GM19468 (cell line): Measurements from ENCODE around the gene PYROXD2.

Experiments used
- ATAC-seq: cut with Tn5 transposase; IDR thresholded peaks from one replicate; pipeline ENCODE4 v1.9.1; 2021; ENCODE audit warnings: mild to moderate bottlenecking, moderate library complexity, moderate number of reproducible peaks; ENCODE audit not compliant: unreplicated experiment; ENCODE audit errors: extremely low read depth

Gene PYROXD2

DNA sequence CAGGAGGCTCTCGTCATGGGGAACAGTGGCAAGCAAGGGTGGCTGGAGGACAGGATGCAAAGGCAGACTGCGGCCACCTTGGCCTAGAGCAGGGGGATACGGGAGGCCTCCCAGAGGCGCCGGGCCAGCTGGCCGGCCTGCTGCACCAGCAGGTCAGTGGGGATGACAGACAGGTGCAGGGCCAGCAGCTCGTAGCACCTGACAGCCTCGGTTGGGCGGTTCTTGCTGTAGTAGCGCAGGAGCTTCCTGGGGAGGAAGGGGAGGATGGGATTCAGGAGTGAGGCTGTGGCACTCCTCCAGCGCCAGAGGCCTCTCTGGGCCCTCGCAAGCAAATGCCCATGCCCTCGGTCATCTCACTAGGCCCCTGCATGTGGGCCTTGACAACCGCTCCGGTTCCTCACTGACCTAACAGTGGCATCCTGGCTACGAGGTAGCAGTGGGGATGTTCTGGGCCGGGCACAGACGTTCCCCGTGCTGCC lies 2.5 kb upstream of the PYROXD2 start:
- ATAC-seq = no peak

DNA sequence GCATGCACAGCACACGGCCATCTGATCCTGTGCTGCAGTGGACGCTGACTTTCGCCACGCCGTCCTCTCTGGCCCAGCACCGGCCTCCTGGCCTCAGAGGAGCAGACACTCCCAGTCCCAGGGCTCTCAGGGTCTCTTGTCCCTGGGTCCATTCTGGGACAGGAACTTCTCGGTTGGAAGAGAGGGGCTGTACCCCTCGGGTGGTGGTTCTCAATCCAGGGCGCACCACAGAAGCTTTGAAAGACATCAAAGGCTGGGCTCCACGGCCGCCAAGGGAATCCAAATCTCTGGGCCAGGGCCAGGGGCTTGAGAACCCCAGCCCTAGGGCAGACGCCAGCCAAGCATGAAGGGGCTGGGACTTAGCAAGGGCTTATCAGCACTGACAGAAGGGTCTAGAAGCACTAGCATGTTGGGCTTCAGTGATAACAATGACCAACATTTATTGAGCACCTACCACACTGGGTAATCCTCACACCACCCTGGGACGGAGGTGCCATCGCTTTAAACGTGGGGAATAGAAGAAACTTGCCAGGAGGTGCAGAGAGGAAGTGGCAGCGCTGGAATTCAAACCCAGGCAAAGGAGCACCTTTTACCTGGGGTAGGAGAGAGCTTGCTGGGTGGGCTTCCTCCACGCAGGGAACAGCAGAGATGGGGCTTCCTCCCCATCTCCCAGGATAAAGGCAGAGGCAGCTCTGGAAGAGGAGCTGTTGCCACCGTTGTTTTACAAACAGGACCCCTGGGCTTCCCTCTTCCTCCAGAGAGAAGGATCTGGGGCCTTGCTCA lies 1.8 kb upstream of the PYROXD2 start:
- no peak for ATAC-seq

DNA sequence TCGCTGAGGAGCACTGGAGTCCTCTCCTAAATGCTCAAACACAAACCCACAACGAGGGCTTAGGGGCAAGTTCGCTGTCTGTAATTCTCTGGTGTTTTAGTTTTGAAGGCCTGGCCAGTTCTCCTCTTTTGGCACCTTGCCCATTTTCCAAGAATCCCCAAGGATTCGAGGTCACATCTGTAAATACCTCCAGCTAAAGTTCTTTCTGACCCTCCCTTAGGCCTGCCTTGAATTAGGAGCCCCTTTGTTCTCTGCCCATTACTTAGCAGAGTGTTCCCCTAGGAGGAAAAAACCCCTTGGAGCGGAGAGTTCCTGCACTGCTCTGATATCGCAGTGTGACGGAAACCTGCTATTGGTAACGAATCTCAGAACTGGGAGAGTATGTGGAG lies 743 bp upstream of the PYROXD2 start:
- ATAC-seq = no peak

- ATAC-seq = no peak
Measured at GRCh38 chr10:98414578-98414931, 427 bp downstream of the PYROXD2 start.

- ATAC-seq = no peak
Measured at GRCh38 chr10:98411768-98412167, 3.2 kb downstream of the PYROXD2 start.

- ATAC-seq = no peak
Measured at GRCh38 chr10:98411166-98411565, 3.8 kb downstream of the PYROXD2 start.

- ATAC-seq = no peak
Measured at GRCh38 chr10:98410759-98411158, 4.2 kb downstream of the PYROXD2 start.

GRCh38 chr10:98410135-98410743 lies 4.7 kb downstream of the PYROXD2 start:
- no peak for ATAC-seq

DNA sequence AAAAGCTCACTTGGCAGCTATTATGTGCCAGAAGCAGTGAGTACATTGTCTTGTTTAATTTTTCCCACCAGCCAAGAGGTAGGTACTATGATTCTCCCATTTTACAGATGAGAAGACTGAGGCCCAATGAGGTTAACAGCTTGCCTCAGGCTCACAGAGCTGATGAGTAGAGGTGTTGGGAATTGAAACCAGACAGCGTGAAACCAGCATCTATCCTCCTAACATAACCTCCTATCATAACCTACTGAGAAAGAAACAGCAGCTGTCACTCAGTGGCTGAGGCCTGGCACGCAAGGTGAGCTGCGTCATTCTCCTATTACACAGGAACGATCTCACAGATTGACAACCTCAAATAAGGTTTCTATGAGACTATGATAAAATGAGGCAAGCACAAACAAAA lies 6.2 kb downstream of the PYROXD2 start:
- ATAC-seq = no peak

DNA sequence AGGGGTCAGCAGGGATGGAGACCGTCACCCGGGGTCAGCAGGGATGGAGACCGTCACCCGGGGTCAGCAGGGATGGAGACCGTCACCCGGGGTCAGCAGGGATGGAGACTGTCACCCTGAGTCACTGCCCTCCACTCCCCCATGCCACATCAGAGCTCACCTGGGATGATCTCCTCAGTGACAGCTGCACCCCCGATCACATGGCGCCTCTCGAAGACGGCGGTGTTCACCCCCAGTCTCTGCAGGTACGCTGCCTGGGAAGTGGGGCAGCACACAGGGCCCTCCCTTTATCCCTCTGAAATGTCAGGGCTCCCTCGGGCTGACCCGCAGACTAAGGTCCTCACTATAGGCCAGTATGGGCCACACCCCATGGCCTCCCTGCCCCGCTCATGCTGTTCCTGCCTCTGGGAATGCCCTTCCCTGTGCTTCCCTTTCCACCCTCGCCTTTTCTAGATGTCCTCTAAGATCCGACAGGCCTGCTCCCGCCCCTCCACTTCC lies 7.2 kb downstream of the PYROXD2 start:
- ATAC-seq = no peak

- ATAC-seq = no peak
Measured at GRCh38 chr10:98407017-98407743, 7.8 kb downstream of the PYROXD2 start.

DNA sequence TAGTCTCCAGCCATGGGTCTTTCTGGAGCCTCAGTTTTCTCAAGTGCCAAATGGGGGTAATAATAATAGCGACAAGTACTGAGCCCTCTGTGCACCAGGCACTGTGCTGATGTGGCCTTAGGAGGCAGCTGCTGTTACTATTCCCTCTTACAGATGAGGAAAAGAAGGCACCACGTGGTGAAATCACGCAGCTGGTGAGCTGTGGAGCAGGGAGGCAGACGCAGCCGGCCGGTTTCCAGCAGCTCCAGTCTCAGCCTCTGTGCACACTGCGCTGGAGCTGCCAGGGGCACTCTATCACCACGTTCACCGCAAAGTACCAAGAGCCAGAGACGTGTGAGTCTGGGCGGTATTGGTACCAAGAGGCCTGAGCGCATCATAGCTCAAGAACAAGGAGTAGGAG lies 9.6 kb downstream of the PYROXD2 start:
- no peak for ATAC-seq

DNA sequence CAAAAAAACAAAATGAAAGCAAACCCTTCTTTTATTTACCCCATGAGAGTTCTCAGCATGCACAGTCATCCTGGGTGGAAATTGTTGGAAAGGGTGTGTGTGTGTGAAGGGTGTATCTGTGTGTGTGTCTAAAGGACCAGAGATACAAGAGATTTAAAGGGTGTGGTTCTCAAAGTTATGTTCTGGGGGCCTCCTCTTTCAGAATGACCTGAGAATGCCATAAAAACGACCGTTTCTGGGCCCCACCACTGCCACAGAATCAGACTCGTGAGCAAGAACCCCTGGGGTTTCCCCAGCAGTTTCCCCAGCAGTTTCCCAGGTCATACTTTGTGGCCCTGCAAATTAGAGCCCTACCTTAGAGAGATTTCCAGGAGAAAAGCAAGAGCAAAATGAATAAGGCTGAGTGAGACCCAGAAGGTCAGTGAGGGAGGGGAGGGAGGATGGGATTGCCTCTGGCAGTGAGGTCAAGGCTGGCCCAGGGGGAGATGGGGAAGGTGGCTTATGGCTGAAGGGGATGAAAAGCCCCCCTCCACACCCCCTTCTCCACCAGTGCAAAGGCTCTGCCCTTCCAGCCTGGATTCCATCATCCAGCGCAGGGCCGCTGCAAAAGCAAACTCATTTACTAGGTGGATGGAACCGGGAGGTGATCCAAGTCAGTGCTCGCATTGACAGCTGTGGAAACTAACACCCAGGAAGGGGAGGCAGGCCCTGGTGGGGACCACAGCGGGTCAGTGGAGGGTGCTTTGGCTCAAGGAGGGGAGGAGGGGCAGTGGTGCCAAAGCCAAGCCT lies 10.2 kb downstream of the PYROXD2 start:
- ATAC-seq = no peak

DNA sequence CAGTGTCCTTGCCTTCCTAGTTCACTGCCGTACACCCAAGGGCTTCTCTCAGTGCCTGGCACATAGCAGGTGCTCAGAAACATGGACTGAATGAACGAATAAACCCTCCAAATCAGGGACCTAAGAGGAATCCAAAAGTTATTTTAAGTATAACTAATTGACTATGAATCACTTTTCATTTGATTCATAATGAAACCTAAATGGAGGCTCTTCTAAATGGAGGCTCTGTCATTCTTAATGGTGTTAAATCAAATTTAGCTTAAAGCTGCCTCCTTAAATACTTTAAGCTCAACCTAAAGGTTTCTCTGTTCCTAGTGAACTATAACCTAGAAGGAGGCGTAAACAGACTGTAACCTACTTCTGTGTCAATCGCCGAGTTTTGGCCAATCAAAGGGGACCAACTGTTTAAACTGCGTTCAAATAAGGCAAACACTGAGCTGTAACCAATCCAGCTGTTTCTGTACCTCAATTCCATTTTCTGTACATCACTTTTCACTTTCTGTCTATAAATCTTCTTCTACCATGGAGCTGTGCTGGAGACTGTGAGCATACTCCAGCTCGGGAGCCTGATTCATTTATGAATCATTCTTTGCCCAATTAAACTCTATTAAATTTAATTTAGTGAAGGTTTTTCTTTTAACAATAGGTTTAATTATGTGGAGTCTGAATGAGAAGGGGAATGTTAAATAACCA lies 11.0 kb downstream of the PYROXD2 start:
- ATAC-seq = no peak

DNA sequence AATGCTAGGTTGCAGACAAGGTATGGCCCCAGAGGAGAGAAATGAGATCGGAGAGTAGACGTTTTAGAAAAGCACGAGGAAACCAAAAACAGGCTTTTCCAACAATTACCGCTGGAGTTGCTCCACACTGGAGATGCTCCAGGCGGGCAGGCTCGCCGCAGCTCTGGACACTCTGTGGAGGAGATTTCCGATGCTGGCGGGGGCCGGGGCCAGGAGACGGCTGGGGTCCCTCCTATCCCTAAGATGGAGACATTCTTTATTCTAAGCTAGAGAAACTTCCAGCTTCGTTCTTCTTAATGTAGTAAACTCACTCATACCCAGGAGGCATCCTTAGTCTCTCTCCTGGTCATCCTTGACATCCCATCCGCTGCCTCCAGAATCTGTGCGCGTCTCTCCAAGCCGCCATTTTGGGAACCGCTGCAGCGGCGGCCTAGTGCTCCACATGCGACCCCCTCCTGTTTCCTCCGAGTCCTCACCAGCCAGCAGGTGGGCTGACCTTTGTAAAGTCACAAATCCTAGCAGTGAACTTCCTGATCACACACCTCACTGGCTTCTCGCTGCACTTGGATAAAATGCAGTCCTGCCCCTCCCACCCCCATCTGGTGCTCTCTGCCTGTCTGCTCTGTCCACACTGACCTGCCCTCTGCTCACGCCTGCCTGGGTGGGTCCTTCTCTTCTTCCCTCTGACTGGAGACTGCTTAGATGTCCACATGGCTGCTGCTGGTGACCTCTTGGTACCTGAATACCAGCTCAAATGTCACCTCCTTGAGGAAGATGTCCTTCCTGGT lies 11.9 kb downstream of the PYROXD2 start:
- ATAC-seq = no peak

- no peak for ATAC-seq
Measured at GRCh38 chr10:98402478-98402877, 12.5 kb downstream of the PYROXD2 start.

DNA sequence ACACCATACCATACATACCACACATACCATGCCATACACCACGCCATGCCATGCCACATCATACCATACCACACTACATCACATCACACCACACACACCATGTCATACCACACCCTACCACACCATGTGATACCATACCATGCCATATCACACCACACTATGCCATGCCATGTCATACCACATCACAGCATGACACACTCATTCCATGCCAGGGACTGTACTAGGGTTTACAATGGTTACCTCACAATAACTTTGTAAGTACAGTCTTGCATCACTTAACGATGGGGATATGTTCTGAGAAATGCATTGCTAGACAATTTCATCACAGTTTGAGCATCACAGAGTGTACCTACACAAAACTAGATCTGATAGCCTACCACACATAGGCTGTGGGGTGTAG lies 14.5 kb downstream of the PYROXD2 start:
- no peak for ATAC-seq

DNA sequence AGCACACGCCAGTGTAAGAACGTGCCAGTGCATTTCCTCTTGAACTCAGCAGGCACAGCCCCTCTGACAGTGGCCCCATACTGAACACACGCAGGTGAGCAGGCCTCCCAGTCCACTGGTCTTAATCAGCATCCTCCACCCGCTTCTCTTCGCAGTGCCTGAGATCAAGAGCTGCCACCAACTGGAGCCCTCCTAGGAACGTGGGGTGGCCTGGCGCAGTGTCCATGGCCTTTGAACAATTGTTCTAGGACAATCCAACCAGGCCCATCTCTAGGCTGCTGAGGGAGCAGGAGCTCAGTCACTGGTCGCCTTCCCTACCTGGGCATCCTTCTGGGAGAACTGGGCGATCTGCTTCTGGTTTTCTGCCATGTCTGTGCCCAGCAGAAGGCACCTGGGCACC lies 15.2 kb downstream of the PYROXD2 start:
- ATAC-seq = no peak

GRCh38 chr10:98397089-98397600 lies 17.8 kb downstream of the PYROXD2 start:
- ATAC-seq = no peak
